IMR-90 (cell line): Measurements from ENCODE around the gene SIRPG. TPM values are rescaled to one million over a fixed set of nuclear protein-coding genes. Genes with fewer than 3 reads are reported as not detected.

Experiments used
- ATAC-seq: fragments of 200-7000 bp; cut with Tn5 transposase; 2 replicates; pipeline ENCODE4 v1.9.1; 2020; ENCODE audit warnings: low read depth, mild to moderate bottlenecking, moderate library complexity
- BruUV-seq: library from RNA; stranded (reverse); fragments of 400-500 nt; replicated peaks from 2 replicates; lab custom pipeline; 2021; lab: Mats Ljungman, UMichigan
- CTCF ChIA-PET: fragments of 300-600 bp; formaldehyde crosslinking; extraction: SDS; loops from one replicate; lab custom pipeline; 2021; ENCODE audit warnings: antibody characterized with exemption; lab: Yijun Ruan, JAX
- POLR2A ChIA-PET: fragments of 300-600 bp; sonication (Branson Sonifier 250); formaldehyde crosslinking; loops from one replicate; lab custom pipeline; 2022; ENCODE audit warnings: antibody characterized with exemption; ENCODE audit not compliant: unreplicated experiment; lab: Charles Lee
- DNase-seq: peaks from one replicate; pipeline ENCODE4 v3.0.0; 2013
- H2AFZ ChIP-seq: replicated peaks from 2 replicates; pipeline ENCODE3; 2013; ENCODE audit warnings: low read length, mild to moderate bottlenecking; ENCODE audit not compliant: poor library complexity
- H2AK5ac ChIP-seq: 2 replicates; pipeline ENCODE4 v1.6.1; 2013; ENCODE audit warnings: low read depth, low read length, inconsistent platforms
- H2AK9ac ChIP-seq: replicated peaks from 2 replicates; pipeline ENCODE3; 2013; ENCODE audit warnings: mild to moderate bottlenecking, low read depth, low read length, moderate library complexity; ENCODE audit not compliant: poor library complexity
- H2BK120ac ChIP-seq: 2 replicates; pipeline ENCODE4 v1.6.1; 2013; ENCODE audit warnings: low read depth, low read length, inconsistent platforms
- H2BK15ac ChIP-seq: 3 replicates; pipeline ENCODE4 v1.6.1; 2013; ENCODE audit warnings: low read depth, low read length, inconsistent platforms
- H2BK20ac ChIP-seq: 2 replicates; pipeline ENCODE4 v1.6.1; 2013; ENCODE audit warnings: low read depth, mild to moderate bottlenecking, inconsistent platforms, low read length, moderate library complexity
- H2BK5ac ChIP-seq: 2 replicates; pipeline ENCODE4 v1.6.1; 2013; ENCODE audit warnings: mild to moderate bottlenecking, low read depth, low read length, inconsistent platforms; ENCODE audit not compliant: poor library complexity, severe bottlenecking
- H3K14ac ChIP-seq: replicated peaks from 2 replicates; pipeline ENCODE4 v1.6.1; 2013; ENCODE audit warnings: low read depth, low read length, inconsistent platforms
- H3K18ac ChIP-seq: 2 replicates; pipeline ENCODE4 v1.6.1; 2013; ENCODE audit warnings: low read depth, low read length, control low read depth
- H3K23ac ChIP-seq: 2 replicates; pipeline ENCODE4 v1.6.1; 2013; ENCODE audit warnings: low read depth, low read length, inconsistent platforms
- H3K27ac ChIP-seq: 2 replicates; pipeline ENCODE4 v1.5.1; 2013; ENCODE audit warnings: mild to moderate bottlenecking, control low read depth, low read length; ENCODE audit not compliant: insufficient read depth
- H3K27me3 ChIP-seq: 2 replicates; pipeline ENCODE4 v1.6.1; 2013; ENCODE audit warnings: low read length; ENCODE audit not compliant: control insufficient read depth, insufficient read depth
- H3K36me3 ChIP-seq: 2 replicates; pipeline ENCODE4 v1.6.1; 2013; ENCODE audit warnings: low read length, mixed read lengths; ENCODE audit not compliant: control insufficient read depth, insufficient read depth
- H3K4ac ChIP-seq: 2 replicates; pipeline ENCODE4 v1.6.1; 2013; ENCODE audit warnings: low read depth, low read length, inconsistent platforms
- H3K4me1 ChIP-seq: 2 replicates; pipeline ENCODE4 v1.6.1; 2013; ENCODE audit warnings: low read length, mixed read lengths; ENCODE audit not compliant: control insufficient read depth, insufficient read depth
- H3K4me2 ChIP-seq: 2 replicates; pipeline ENCODE4 v1.6.1; 2013; ENCODE audit warnings: low read depth, mild to moderate bottlenecking, control low read depth, low read length, moderate library complexity
- H3K4me3 ChIP-seq: 2 replicates; pipeline ENCODE4 v1.5.1; 2013; ENCODE audit warnings: low read depth, mild to moderate bottlenecking, control low read depth, low read length, moderate library complexity; ENCODE audit not compliant: insufficient read depth
- H3K56ac ChIP-seq: 2 replicates; pipeline ENCODE4 v1.6.1; 2013; ENCODE audit warnings: low read length, inconsistent platforms; ENCODE audit not compliant: insufficient read depth; ENCODE audit errors: extremely low read depth
- H3K79me1 ChIP-seq, 2 experiments: 2 replicates each; pipeline ENCODE4 v1.6.1; 2013; ENCODE audit warnings: low read length in 2 of 2, inconsistent platforms in 1 of 2, low read depth in 1 of 2
- H3K9ac ChIP-seq: 2 replicates; pipeline ENCODE4 v1.6.1; 2013; ENCODE audit warnings: low read depth, low read length, control low read depth
- H3K9me1 ChIP-seq: 2 replicates; pipeline ENCODE4 v1.6.1; 2013; ENCODE audit warnings: low read length, inconsistent platforms; ENCODE audit not compliant: insufficient read depth
- H3K9me3 ChIP-seq: 2 replicates; pipeline ENCODE4 v1.6.1; 2013; ENCODE audit warnings: low read length; ENCODE audit not compliant: control insufficient read depth, insufficient read depth
- H4K20me1 ChIP-seq: 2 replicates; pipeline ENCODE4 v1.6.1; 2013; ENCODE audit warnings: low read length, inconsistent platforms; ENCODE audit not compliant: insufficient read depth
- H4K5ac ChIP-seq: 2 replicates; pipeline ENCODE4 v1.6.1; 2013; ENCODE audit warnings: mild to moderate bottlenecking, low read depth, low read length, control low read depth
- H4K8ac ChIP-seq, 2 experiments: 2 replicates each; pipeline ENCODE4 v1.6.1; 2013; ENCODE audit warnings: low read depth in 2 of 2, low read length in 2 of 2, control low read depth in 1 of 2, inconsistent platforms in 1 of 2
- H4K91ac ChIP-seq: 2 replicates; pipeline ENCODE4 v1.6.1; 2013; ENCODE audit warnings: low read depth, low read length, inconsistent platforms; ENCODE audit not compliant: insufficient read depth
- FOS ChIP-seq: fragments of 150-350 bp; IDR thresholded peaks from 2 replicates; pipeline ENCODE4 v1.6.1; 2016; ENCODE audit warnings: low read depth, low read length
- MAFK ChIP-seq: IDR thresholded peaks from 2 replicates; pipeline ENCODE4 v1.6.1; 2012; ENCODE audit warnings: low read depth, low read length, improper control_type of control experiment
- MAZ ChIP-seq: IDR thresholded peaks from 2 replicates; pipeline ENCODE4 v1.6.1; 2012; ENCODE audit warnings: low read depth, mild to moderate bottlenecking, low read length, improper control_type of control experiment, moderate library complexity, borderline replicate concordance
- MXI1 ChIP-seq: IDR thresholded peaks from 2 replicates; pipeline ENCODE4 v1.6.1; 2012; ENCODE audit warnings: low read depth, mild to moderate bottlenecking, low read length, moderate library complexity, borderline replicate concordance
- POLR2A ChIP-seq: IDR thresholded peaks from 2 replicates; pipeline ENCODE4 v1.6.1; 2012; ENCODE audit warnings: mild to moderate bottlenecking, low read depth, low read length
- WGBS, 2 experiments: methylation state at CpG; one replicate each; pipeline versions ENCODE4 v1.1.5 to v1.1.7; 2013; ENCODE audit warnings: missing lambda C conversion rate in 2 of 2; ENCODE audit not compliant: insufficient read length in 1 of 2; ENCODE audit errors: extremely low coverage in 2 of 2; 5-methylcytosine and 5-hydroxymethylcytosine counted together
- dilution Hi-C: fragments of 300-500 bp; cut with HindIII; formaldehyde crosslinking; loops from one replicate; pipeline ENCODE4 v1.14.3; 2018; ENCODE audit warnings: low sequenced_read_pairs; ENCODE audit not compliant: unreplicated experiment
- in situ Hi-C: fragments of 300-500 bp; cut with MboI; formaldehyde crosslinking; loops from 3 replicates; pipeline ENCODE4 v1.14.3; 2019; ENCODE audit warnings: low sequenced_read_pairs, inconsistent platforms, mixed read lengths
- intact Hi-C: fragments of 100-400 bp; cut with micrococcal nuclease; formaldehyde crosslinking; loops from 2 replicates; pipeline ENCODE4 v1.10.0; 2022
- polyA plus RNA-seq, 3 experiments: library from polyadenylated mRNA; depleted of rRNA; stranded (reverse); fragments of >200 nt; gene quantifications; 2 replicates each; pipeline ENCODE4 v1.2.3, GENCODE V29; 2012; ENCODE audit warnings: low replicate concordance in 1 of 3
- total RNA-seq: library from RNA; depleted of rRNA; stranded (reverse); fragments of >200 nt; gene quantifications from 2 replicates; pipeline ENCODE4 v1.2.3, GENCODE V29; 2012
- TF ChIP-seq, protein P1 (sequence below): conservative IDR thresholded peaks from 2 replicates; pipeline ENCODE4 v1.5.1; 2012; ENCODE audit warnings: mild to moderate bottlenecking, low read depth, low read length, improper control_type of control experiment

The SIRPG gene
- total and polyA plus RNA-seq, 2 of the 4 experiments (the other 2 are of a cell fraction), result not detected

DNA sequence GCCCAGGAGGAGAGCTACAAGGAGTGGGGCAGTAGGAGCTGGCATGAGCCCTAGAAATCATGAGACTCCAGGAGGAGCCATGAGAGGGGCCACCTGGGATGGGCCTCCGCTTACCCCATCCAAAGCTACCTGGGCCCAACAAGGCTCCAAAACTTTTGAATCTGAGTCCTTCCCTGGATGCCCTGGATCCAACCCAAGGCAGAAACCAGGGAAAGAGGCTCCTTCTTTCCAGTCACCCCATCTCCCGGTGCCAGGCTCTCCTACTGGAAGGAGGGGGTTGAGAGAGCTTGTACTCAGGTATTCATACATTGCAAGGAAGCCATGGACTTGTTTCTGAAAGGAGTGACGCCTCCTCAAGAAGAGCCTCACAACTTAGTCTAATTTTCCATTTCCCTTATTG, 7.8 kb upstream of the SIRPG start:
- DNase-seq (no peak), ATAC-seq (no peak)
- H3K36me3 ChIP-seq, result no peaks in the 10 kb centered on the region
- H4K91ac ChIP-seq, result no peak overlapping the region
- no peak overlapping the region for H3K18ac ChIP-seq
- H3K9me3 ChIP-seq, result no peaks in the 10 kb centered on the region
- in situ Hi-C loops, result no loop called here
- no peaks in the 10 kb centered on the region for H4K20me1 ChIP-seq
- H2BK5ac ChIP-seq, result no peak overlapping the region
- CTCF ChIA-PET, result no interaction called here
- no peak overlapping the region for H2BK15ac ChIP-seq
- no peaks in the 10 kb centered on the region for H3K79me1 ChIP-seq
- no peak overlapping the region for H2AK9ac ChIP-seq
- no peaks in the 10 kb centered on the region for H3K9me1 ChIP-seq
- H3K4me2 ChIP-seq, result no peak overlapping the region
- H2BK20ac ChIP-seq, result no peak overlapping the region
- no peak for TF ChIP-seq FOS
- TF ChIP-seq MAZ, result no peak
- TF ChIP-seq, protein P1, sequence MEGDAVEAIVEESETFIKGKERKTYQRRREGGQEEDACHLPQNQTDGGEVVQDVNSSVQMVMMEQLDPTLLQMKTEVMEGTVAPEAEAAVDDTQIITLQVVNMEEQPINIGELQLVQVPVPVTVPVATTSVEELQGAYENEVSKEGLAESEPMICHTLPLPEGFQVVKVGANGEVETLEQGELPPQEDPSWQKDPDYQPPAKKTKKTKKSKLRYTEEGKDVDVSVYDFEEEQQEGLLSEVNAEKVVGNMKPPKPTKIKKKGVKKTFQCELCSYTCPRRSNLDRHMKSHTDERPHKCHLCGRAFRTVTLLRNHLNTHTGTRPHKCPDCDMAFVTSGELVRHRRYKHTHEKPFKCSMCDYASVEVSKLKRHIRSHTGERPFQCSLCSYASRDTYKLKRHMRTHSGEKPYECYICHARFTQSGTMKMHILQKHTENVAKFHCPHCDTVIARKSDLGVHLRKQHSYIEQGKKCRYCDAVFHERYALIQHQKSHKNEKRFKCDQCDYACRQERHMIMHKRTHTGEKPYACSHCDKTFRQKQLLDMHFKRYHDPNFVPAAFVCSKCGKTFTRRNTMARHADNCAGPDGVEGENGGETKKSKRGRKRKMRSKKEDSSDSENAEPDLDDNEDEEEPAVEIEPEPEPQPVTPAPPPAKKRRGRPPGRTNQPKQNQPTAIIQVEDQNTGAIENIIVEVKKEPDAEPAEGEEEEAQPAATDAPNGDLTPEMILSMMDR, result no peak
- TF ChIP-seq MAFK, result no peak
- TF ChIP-seq MXI1, result no peak
- no peak for TF ChIP-seq POLR2A
- BruUV-seq, result no TSS peak
- no peak overlapping the region for H3K56ac ChIP-seq
- H2AFZ ChIP-seq, result no peak overlapping the region
- no peak overlapping the region for H4K8ac ChIP-seq
- no peak overlapping the region for H3K9ac ChIP-seq
- H3K4me3 ChIP-seq, result no peak overlapping the region
- H2BK120ac ChIP-seq, result no peak overlapping the region
- H4K5ac ChIP-seq, result no peak overlapping the region
- no peak overlapping the region for H3K23ac ChIP-seq
- H3K4ac ChIP-seq, result no peak overlapping the region
- H3K4me1 ChIP-seq, result no peaks in the 10 kb centered on the region
- H2AK5ac ChIP-seq, result no peak overlapping the region
- H3K14ac ChIP-seq, result no peak overlapping the region
- peaks cover 2% of the 10 kb centered on the region; the same call in 1 of the 2 replicates for H3K27me3 ChIP-seq
- POLR2A ChIA-PET, result no interaction called here
- dilution Hi-C loops, result no loop called here
- no CpG with 5 or more reads among the region's 3 CpGs for WGBS, 2 experiments
- H3K27ac ChIP-seq, result no peak overlapping the region
- intact Hi-C loops, result no loop called here
